B cell (primary cell): Measurements from ENCODE around the gene CTSG. TPM values are rescaled to one million over a fixed set of nuclear protein-coding genes. Genes with fewer than 3 reads are reported as not detected.

Experiments
- ATAC-seq: fragments of 200-7000 bp; cut with Tn5 transposase; one replicate; pipeline ENCODE4 v1.10.0; 2021; ENCODE audit warnings: low read depth, mild to moderate bottlenecking, moderate number of reproducible peaks, moderate library complexity
- CTCF ChIA-PET: fragments of 350-600 bp; sonication (Branson Sonifier 250); formaldehyde crosslinking; loops from one replicate; lab custom pipeline; 2021; ENCODE audit warnings: antibody characterized with exemption, inconsistent platforms; lab: Charles Lee
- POLR2A ChIA-PET: fragments of 350-600 bp; sonication (Branson Sonifier 250); formaldehyde crosslinking; loops from one replicate; lab custom pipeline; 2021; ENCODE audit warnings: antibody characterized with exemption; lab: Charles Lee
- DNase-seq: peaks from one replicate; pipeline ENCODE4 v3.0.0; 2013
- H2AFZ ChIP-seq: 2 replicates; pipeline ENCODE4 v1.6.1; 2012; ENCODE audit warnings: mild to moderate bottlenecking, low read depth, low read length; ENCODE audit not compliant: insufficient read depth, poor library complexity, severe bottlenecking
- H3K27ac ChIP-seq, 2 donors: 1 replicate in 1 of 2; 2 replicates in 1 of 2; pipeline ENCODE4 v1.5.1; 2012 to 2013; ENCODE audit warnings: low read length in 2 of 2, mild to moderate bottlenecking in 2 of 2, moderate library complexity in 1 of 2
- H3K27me3 ChIP-seq, 4 experiments: fragments of 200-600 bp in 1 of 4; sonication (generic) in 1 of 4; replicated peaks in 1 of 4; 1 replicate in 2 of 4; 2 replicates in 2 of 4; pipeline versions ENCODE4 v1.6.1 to v1.7.0; 2013 to 2016; ENCODE audit warnings: low read length in 3 of 4, mild to moderate bottlenecking in 2 of 4, mixed read lengths in 1 of 4, moderate library complexity in 1 of 4; ENCODE audit not compliant: insufficient read depth in 4 of 4, control insufficient read depth in 3 of 4; ENCODE audit errors: control extremely low read depth in 1 of 4
- H3K36me3 ChIP-seq, 2 experiments: replicated peaks in 1 of 2; 1 replicate in 1 of 2; 2 replicates in 1 of 2; pipeline versions ENCODE4 v1.6.1 to v1.7.1; 2013; ENCODE audit warnings: low read length in 1 of 2; ENCODE audit not compliant: insufficient read depth in 2 of 2, control insufficient read depth in 1 of 2; ENCODE audit errors: control extremely low read depth in 1 of 2, extremely low read depth in 1 of 2
- H3K4me1 ChIP-seq, 2 donors: fragments of 200-600 bp in 1 of 2; sonication (generic) in 1 of 2; 1 replicate in 1 of 2; 2 replicates in 1 of 2; pipeline versions ENCODE4 v1.5.1 to v1.6.1; 2013 to 2017; ENCODE audit warnings: low read length in 2 of 2; ENCODE audit not compliant: control insufficient read depth in 2 of 2, insufficient read depth in 2 of 2
- H3K4me2 ChIP-seq: replicated peaks from 2 replicates; pipeline ENCODE3; 2012; ENCODE audit warnings: mild to moderate bottlenecking, low read depth, low read length; ENCODE audit not compliant: poor library complexity, severe bottlenecking
- H3K4me3 ChIP-seq, 5 experiments: fragments of 200-600 bp in 1 of 5; sonication (generic) in 1 of 5; 1 replicate in 3 of 5; 2 replicates in 2 of 5; pipeline versions ENCODE4 v1.5.1 to v1.7.0; 2011 to 2016; ENCODE audit warnings: low read length in 4 of 5, mild to moderate bottlenecking in 4 of 5, low read depth in 2 of 5, control low read depth in 1 of 5, moderate library complexity in 1 of 5; ENCODE audit not compliant: insufficient read depth in 1 of 5; ENCODE audit errors: control extremely low read depth in 1 of 5, extremely low read depth in 1 of 5
- H3K79me2 ChIP-seq: fragments of 200-600 bp; sonication (generic); one replicate; pipeline ENCODE4 v1.6.0; 2016; ENCODE audit warnings: low read length; ENCODE audit not compliant: control insufficient read depth, insufficient read depth
- H3K9ac ChIP-seq: fragments of 200-600 bp; sonication (generic); 2 replicates; pipeline ENCODE4 v1.6.1; 2017; ENCODE audit warnings: mild to moderate bottlenecking, low read length, moderate library complexity
- H3K9me3 ChIP-seq, 3 donors: one replicate each; pipeline versions ENCODE4 v1.6.1 to v1.7.1; 2013; ENCODE audit warnings: low read length in 2 of 3; ENCODE audit not compliant: control insufficient read depth in 2 of 3, insufficient read depth in 1 of 3; ENCODE audit errors: control extremely low read depth in 1 of 3
- H4K20me1 ChIP-seq: 2 replicates; pipeline ENCODE4 v1.6.0; 2012; ENCODE audit warnings: mild to moderate bottlenecking, low read length; ENCODE audit not compliant: insufficient read depth, control insufficient read depth, poor library complexity, severe bottlenecking
- H3K27ac Mint-ChIP-seq: one replicate; pipeline ENCODE4 v1.8.0; 2021; ENCODE audit warnings: mixed read lengths
- H3K27me3 Mint-ChIP-seq: one replicate; pipeline ENCODE4 v1.8.0; 2021; ENCODE audit warnings: mixed read lengths
- H3K4me1 Mint-ChIP-seq: one replicate; pipeline ENCODE4 v1.8.0; 2021; ENCODE audit warnings: mixed read lengths
- H3K4me3 Mint-ChIP-seq: one replicate; pipeline ENCODE4 v1.8.0; 2021; ENCODE audit warnings: mixed read lengths
- H3K9me3 Mint-ChIP-seq: one replicate; pipeline ENCODE4 v1.8.0; 2022; ENCODE audit warnings: mixed read lengths; ENCODE audit not compliant: insufficient read depth
- CTCF ChIP-seq: fragments of 200-600 bp; IDR thresholded peaks from one replicate; pipeline ENCODE4 v1.8.0; 2022; ENCODE audit warnings: antibody characterized with exemption, mild to moderate bottlenecking
- EZH2 ChIP-seq: IDR thresholded peaks from 2 replicates; pipeline ENCODE4 v1.6.1; 2012; ENCODE audit warnings: borderline replicate concordance, low read depth, mild to moderate bottlenecking, moderate library complexity, low read length; ENCODE audit not compliant: insufficient read depth, poor library complexity, severe bottlenecking
- WGBS: methylation state at CpG from one replicate; pipeline ENCODE4 v1.1.5; 2013; ENCODE audit warnings: missing lambda C conversion rate; ENCODE audit not compliant: insufficient coverage; 5-methylcytosine and 5-hydroxymethylcytosine counted together
- intact Hi-C: fragments of 100-400 bp; cut with micrococcal nuclease; formaldehyde crosslinking; loops from one replicate; pipeline ENCODE4 v1.10.0; 2022
- polyA plus RNA-seq: library from polyadenylated mRNA; depleted of rRNA; stranded (reverse); fragments of >200 nt; gene quantifications from 2 replicates; pipeline ENCODE4 v1.2.3, GENCODE V29; 2012
- total RNA-seq, 2 donors: library from RNA; stranded (reverse); fragments of 120-200 nt in 1 of 2; gene quantifications; 1 replicate in 1 of 2; 2 replicates in 1 of 2; pipeline versions ENCODE4 v1.2.3 to v1.2.4, GENCODE V29; 2013 to 2022

Gene CTSG
- total and polyA plus RNA-seq, 2 donors (not counting 1 experiment from before 2014, with no cell fraction given), result not detected

GRCh38 chr14:24613241-24613640, 37.2 kb upstream of the CTSG start:
- WGBS, result 83% methylated on average over 1 of the region's 1 CpG
- peaks cover 21% of the 10 kb centered on the region for H3K4me1 Mint-ChIP-seq

GRCh38 chr14:24612196-24612595, 36.1 kb upstream of the CTSG start:
- H4K20me1 ChIP-seq, result no peaks in the 10 kb centered on the region
- H3K36me3 ChIP-seq, result no peaks in the 10 kb centered on the region
- no peaks in the 10 kb centered on the region for H3K9me3 Mint-ChIP-seq
- H3K4me3 ChIP-seq, result no peak overlapping the region
- H3K9ac ChIP-seq, result no peak overlapping the region
- H2AFZ ChIP-seq, result no peak overlapping the region
- intact Hi-C loops, result no loop called here
- DNase-seq, result no peak
- no peak for ATAC-seq
- POLR2A ChIA-PET, result no interaction called here
- peaks cover 4% of the 10 kb centered on the region for H3K27me3 Mint-ChIP-seq
- peaks cover 31% of the 10 kb centered on the region for H3K4me1 Mint-ChIP-seq
- no peaks in the 10 kb centered on the region for H3K27me3 ChIP-seq
- TF ChIP-seq CTCF (no peak), EZH2 (no peak)
- no peak overlapping the region for H3K4me2 ChIP-seq
- H3K4me1 ChIP-seq, result peaks cover 8% of the 10 kb centered on the region in 2 donors
- H3K27ac Mint-ChIP-seq, result no peak overlapping the region
- no peak overlapping the region for H3K27ac ChIP-seq
- H3K79me2 ChIP-seq, result no peaks in the 10 kb centered on the region
- H3K4me3 Mint-ChIP-seq, result no peak overlapping the region
- CTCF ChIA-PET, result interaction anchor here (1.2 kb wide), 1 partner anchor 67 kb away, joined by 5 read pairs; no protein-coding TSS in a partner anchor
- no peaks in the 10 kb centered on the region for H3K9me3 ChIP-seq

More at GRCh38 chr14:24613241-24613640, 37.2 kb upstream of the CTSG start:
- ATAC-seq (no peak), DNase-seq (no peak)
- Histone ChIP-seq H3K27me3 (no peaks in the 10 kb centered on the region), H3K4me2 (no peak overlapping the region), H3K4me3 (no peak overlapping the region), H3K79me2 (no peaks in the 10 kb centered on the region), H2AFZ (no peak overlapping the region), H4K20me1 (no peaks in the 10 kb centered on the region), H3K9ac (no peak overlapping the region), H3K36me3 (no peaks in the 10 kb centered on the region), H3K27ac (no peak overlapping the region), H3K9me3 (no peaks in the 10 kb centered on the region), H3K4me1 (no peaks in the 10 kb centered on the region)
- H3K4me3 Mint-ChIP-seq, result no peak overlapping the region
- no peak for TF ChIP-seq EZH2
- no peak for TF ChIP-seq CTCF
- no peak overlapping the region for H3K27ac Mint-ChIP-seq
- ChIA-PET POLR2A (no interaction called here), CTCF (no interaction called here)
- H3K27me3 Mint-ChIP-seq, result peaks cover 4% of the 10 kb centered on the region
- no peaks in the 10 kb centered on the region for H3K9me3 Mint-ChIP-seq
- intact Hi-C loops, result no loop called here
